GM13977 (cell line): ENCODE data around the gene COASY.
A peak's percentile ranks its signal among the peaks of the same experiment; 100 is the strongest.
"Not testable (repeated sequence)": the region's sequence is repeated elsewhere in the genome, so short reads cannot be mapped to it uniquely, and the experiment has no call there.

Experiments used
- DNase-seq: peaks from one replicate; pipeline ENCODE4 v3.0.0; 2012; ENCODE audit warnings: low spot score
- CTCF ChIP-seq: IDR thresholded peaks from 2 replicates; pipeline ENCODE4 v1.5.1; 2012; ENCODE audit warnings: mild to moderate bottlenecking, control low read depth; ENCODE audit not compliant: insufficient read depth; ENCODE audit errors: extremely low read depth, missing control alignments
- in situ Hi-C: fragments of 300-500 bp; cut with MboI; formaldehyde crosslinking; loops from one replicate; pipeline ENCODE4 v1.12.0; 2022; ENCODE audit warnings: low sequenced_read_pairs, low pct_unique_long_range_greater_than_20kb, mixed read lengths, inconsistent platforms; ENCODE audit not compliant: unreplicated experiment

The COASY gene

GRCh38 chr17:42609182-42609813 is 47.4 kb downstream of the COASY start, which contains the start of the genes RETREG3 and TUBG1:
Gene RETREG3 (minus strand): TSS chr17:42609374. CDS start chr17:42609324, 50 bp downstream.
Gene TUBG1 (plus strand): TSS chr17:42609683. CDS start chr17:42609738, 55 bp downstream.
- peak; percentile 100 for DNase-seq
- in situ Hi-C loops, result no loop called here
- peak; percentile 20 for TF ChIP-seq CTCF

- in situ Hi-C loops, result loop anchor here (10.0 kb wide), 1 partner anchor 55 kb away; no protein-coding TSS in a partner anchor
- DNase-seq, result not testable (repeated sequence)
Measured at GRCh38 chr17:42609814-42610801, 48.2 kb downstream of the COASY start.

GRCh38 chr17:42612013-42612412 is 50.1 kb downstream of the COASY start:
- no peak for DNase-seq
- in situ Hi-C loops, result loop anchor here (10.0 kb wide), 1 partner anchor 53 kb away; no protein-coding TSS in a partner anchor
- no peak for TF ChIP-seq CTCF

- in situ Hi-C loops, result loop anchor here (10.0 kb wide), 1 partner anchor 51 kb away; no protein-coding TSS in a partner anchor
- TF ChIP-seq CTCF, result no peak
- no peak for DNase-seq
Measured at GRCh38 chr17:42613699-42614295, 51.8 kb downstream of the COASY start.
